Heart left ventricle (tissue), 13 donors: ENCODE results near the gene USP46.

ENCODE experiments used
- POLR2A ChIP-seq, 2 donors: fragments of 450-650 bp; IDR thresholded peaks; one replicate each; pipeline ENCODE4 v1.6.1; 2017; ENCODE audit warnings: antibody characterized with exemption in 2 of 2, mild to moderate bottlenecking in 2 of 2, moderate library complexity in 2 of 2
- TF ChIP-seq, protein P1 (sequence below), 12 donors: fragments of 200-600 bp; sonication (generic) in 4 of 12; IDR thresholded peaks; one replicate each; pipeline versions ENCODE4 v1.5.0 to v1.8.0; 2018 to 2022; ENCODE audit warnings: antibody characterized with exemption in 12 of 12, mild to moderate bottlenecking in 5 of 12
- donor health status: ischemic (EF 13 %, LVEDD 7.1; RV severe dilation, severe dysfunction).
- donor health status: DM: no; HTN: yes; CAD: no.
- donor health status: DM: no; HTN: no; CAD: no.
- donor health status: ischemic (EF 25% LVEDD 6.9; RV normal size, moderate dysfunction).
- donor health status: ischemic (EF 25% LVEDD 5.7; RV mildly dilated, moderate dysfunction).
- donor health status: ischemic (EF 35%, LVEDD 5.7; RV mildly dilated, moderate dysfunction).
- donor health status: nonischemic (EF 11% LVEDD 7.7; RV severe dilation, severe dysfunction).
- donor health status: DM: yes; HTN: yes; CAD: no.
- donor health status: PGD.
- donor health status: ischemic (EF 29% LVEDD 5.4; RV normal size, mild dysfunction).
- donor health status: nonischemic (EF 23%, LVEDD 6.1; RV moderate dilation, normal function).

DNA sequence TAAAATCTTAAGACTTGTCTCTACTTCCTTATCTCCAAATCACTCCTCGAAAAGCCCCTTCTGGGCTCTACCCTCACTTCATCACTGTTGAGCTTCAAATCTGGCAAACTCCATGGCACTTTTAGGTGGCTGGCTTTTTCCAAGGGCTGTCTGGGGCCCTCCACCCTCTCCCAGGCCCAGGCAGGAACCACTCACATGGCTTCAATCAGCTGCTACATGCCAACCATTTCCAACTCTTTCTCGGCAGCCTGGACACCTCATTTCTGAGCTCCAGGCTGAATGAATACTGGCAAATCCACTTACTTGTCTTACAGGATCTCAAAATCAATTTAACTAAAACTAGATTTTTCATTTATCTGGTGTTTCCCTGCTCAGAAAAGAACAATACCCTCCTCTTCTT lies 22.0 kb downstream of the USP46 start:
- TF ChIP-seq POLR2A (IDR thresholded peaks at IDR 0.05) = no peak
- TF ChIP-seq, protein P1, sequence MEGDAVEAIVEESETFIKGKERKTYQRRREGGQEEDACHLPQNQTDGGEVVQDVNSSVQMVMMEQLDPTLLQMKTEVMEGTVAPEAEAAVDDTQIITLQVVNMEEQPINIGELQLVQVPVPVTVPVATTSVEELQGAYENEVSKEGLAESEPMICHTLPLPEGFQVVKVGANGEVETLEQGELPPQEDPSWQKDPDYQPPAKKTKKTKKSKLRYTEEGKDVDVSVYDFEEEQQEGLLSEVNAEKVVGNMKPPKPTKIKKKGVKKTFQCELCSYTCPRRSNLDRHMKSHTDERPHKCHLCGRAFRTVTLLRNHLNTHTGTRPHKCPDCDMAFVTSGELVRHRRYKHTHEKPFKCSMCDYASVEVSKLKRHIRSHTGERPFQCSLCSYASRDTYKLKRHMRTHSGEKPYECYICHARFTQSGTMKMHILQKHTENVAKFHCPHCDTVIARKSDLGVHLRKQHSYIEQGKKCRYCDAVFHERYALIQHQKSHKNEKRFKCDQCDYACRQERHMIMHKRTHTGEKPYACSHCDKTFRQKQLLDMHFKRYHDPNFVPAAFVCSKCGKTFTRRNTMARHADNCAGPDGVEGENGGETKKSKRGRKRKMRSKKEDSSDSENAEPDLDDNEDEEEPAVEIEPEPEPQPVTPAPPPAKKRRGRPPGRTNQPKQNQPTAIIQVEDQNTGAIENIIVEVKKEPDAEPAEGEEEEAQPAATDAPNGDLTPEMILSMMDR (IDR thresholded peaks at IDR 0.05) = no peak
